ENCODE measurements around the gene NME1. TPM values are rescaled to one million over a fixed set of nuclear protein-coding genes. Genes with fewer than 3 reads are reported as not detected.

Gene NME1
- polyA plus RNA-seq, 2 of the 4 experiments (the other 2 are of a cell fraction), result 542 to 782 TPM

- TF ChIP-seq HDAC2 (IDR thresholded peaks at IDR 0.05), result no peak
- no peak for TF ChIP-seq ZC3H11A (IDR thresholded peaks at IDR 0.05)
- peak; percentile 32 to 71; a peak in 2 of 5 replicates for TF ChIP-seq EP300 (IDR thresholded peaks at IDR 0.05)
- TF ChIP-seq NFE2L2 (conservative IDR thresholded peaks at IDR 0.05; ENCODE audit: low read length), result no peak; the same call in 1 of the 2 replicates
- TF ChIP-seq MYC (IDR thresholded peaks at IDR 0.05; ENCODE audit: borderline replicate concordance, low read length), result peak; percentile 20; the same call in 1 of the 2 replicates
- TF ChIP-seq RNF2 (IDR thresholded peaks at IDR 0.05; ENCODE audit: borderline replicate concordance, low read depth), result no peak
- no peak for TF ChIP-seq CBX2 (IDR thresholded peaks at IDR 0.05; ENCODE audit: borderline replicate concordance, low read depth)
- TF ChIP-seq RAD21 (conservative IDR thresholded peaks at IDR 0.05 in 1 of 2, IDR thresholded peaks at IDR 0.05 in 1 of 2), result no peak
- peak; percentile 85 for TF ChIP-seq MAFK (IDR thresholded peaks at IDR 0.05; ENCODE audit: partially characterized antibody)
- peak; percentile 41 for TF ChIP-seq CHD2 (IDR thresholded peaks at IDR 0.05; ENCODE audit: low read length, partially characterized antibody)
- TF ChIP-seq FOSL2 (IDR thresholded peaks at IDR 0.05), result peak; percentile 61
- TF ChIP-seq FOSL2 (CRISPR knock-in tag; IDR thresholded peaks at IDR 0.05), result peak; percentile 97
- TF ChIP-seq ZNF302 (CRISPR knock-in tag; IDR thresholded peaks at IDR 0.05), result no peak
- TF ChIP-seq ATOH8 (CRISPR knock-in tag; IDR thresholded peaks at IDR 0.05; ENCODE audit: low read depth), result no peak; the same call in 1 of the 2 replicates
- TF ChIP-seq BHLHE40 (IDR thresholded peaks at IDR 0.05; ENCODE audit: low read depth, low read length), result peak; percentile 95
- TF ChIP-seq HMGXB4 (CRISPR knock-in tag; IDR thresholded peaks at IDR 0.05; ENCODE audit: borderline replicate concordance), result no peak; the same call in 1 of the 2 replicates
- no peak for TF ChIP-seq POLR2AphosphoS2 (conservative IDR thresholded peaks at IDR 0.05; ENCODE audit: low read length)
- TF ChIP-seq BCL3 (IDR thresholded peaks at IDR 0.05), result peak; percentile 81; the same call in 2 of the 3 replicates
- TF ChIP-seq ELK1 (IDR thresholded peaks at IDR 0.05; ENCODE audit: low read depth, low read length), result no peak
- TF ChIP-seq ZSCAN20 (CRISPR knock-in tag; IDR thresholded peaks at IDR 0.05), result no peak
- peak; percentile 78; the same call in 1 of the 2 replicates for TF ChIP-seq E2F6 (IDR thresholded peaks at IDR 0.05; ENCODE audit: borderline replicate concordance, low read depth)
- TF ChIP-seq GATA3 (IDR thresholded peaks at IDR 0.05; ENCODE audit: borderline replicate concordance), result peak; percentile 26; the same call in 1 of the 2 replicates
- peak; percentile 59; the same call in 1 of the 2 replicates for TF ChIP-seq FOSB (CRISPR knock-in tag; IDR thresholded peaks at IDR 0.05)
- peak; percentile 64; the same call in 1 of the 2 replicates for TF ChIP-seq POLR2A (IDR thresholded peaks at IDR 0.05; ENCODE audit: low read length)
Observed at GRCh38 chr17:51121620-51122472, 31.5 kb upstream of the NME1 start (continued).
